Naive thymus-derived CD8-positive, alpha-beta T cell (primary cell): ENCODE measurements around the gene ZNF211. TPM values are rescaled to one million over a fixed set of nuclear protein-coding genes. Genes with fewer than 3 reads are reported as not detected.

Experiments used
- ATAC-seq, 2 donors: fragments of 150-1000 bp; cut with Tn5 transposase in 1 of 2; sonication (Bioruptor Pico), chemical (Tn5 transposase) in 1 of 2; 1 replicate in 1 of 2; 2 replicates in 1 of 2; pipeline ENCODE4 v1.10.0; 2021; ENCODE audit warnings: mild to moderate bottlenecking in 2 of 2, moderate library complexity in 2 of 2
- POLR2A ChIA-PET: fragments of 350-600 bp; sonication (Branson Sonifier 250); formaldehyde crosslinking; loops from one replicate; lab custom pipeline; 2021; ENCODE audit warnings: antibody characterized with exemption; lab: Charles Lee
- DNase-seq, 10 donors: peaks; one replicate each; pipeline versions ENCODE4 v3.0.0 to v3.0.0-alpha.2; 2020 to 2022
- H3K27ac Mint-ChIP-seq, 10 donors: one replicate each; pipeline ENCODE4 v1.8.0; 2020 to 2022; ENCODE audit warnings: mild to moderate bottlenecking in 10 of 10, mixed read lengths in 10 of 10, moderate library complexity in 4 of 10, inconsistent platforms in 1 of 10
- H3K27me3 Mint-ChIP-seq, 5 donors: one replicate each; pipeline ENCODE4 v1.8.0; 2021 to 2022; ENCODE audit warnings: mixed read lengths in 5 of 5
- H3K36me3 Mint-ChIP-seq, 3 donors: one replicate each; pipeline ENCODE4 v1.8.0; 2020 to 2022; ENCODE audit warnings: mixed read lengths in 3 of 3, mild to moderate bottlenecking in 2 of 3, inconsistent platforms in 1 of 3
- H3K4me1 Mint-ChIP-seq, 4 donors: one replicate each; pipeline ENCODE4 v1.8.0; 2021 to 2022; ENCODE audit warnings: mixed read lengths in 4 of 4
- H3K4me3 Mint-ChIP-seq, 10 donors: one replicate each; pipeline ENCODE4 v1.8.0; 2020 to 2022; ENCODE audit warnings: mild to moderate bottlenecking in 10 of 10, mixed read lengths in 10 of 10, moderate library complexity in 6 of 10, inconsistent platforms in 1 of 10
- H3K9me3 Mint-ChIP-seq, 9 donors: one replicate each; pipeline ENCODE4 v1.8.0; 2020 to 2022; ENCODE audit warnings: mixed read lengths in 9 of 9, mild to moderate bottlenecking in 3 of 9, inconsistent platforms in 1 of 9, moderate library complexity in 1 of 9
- polyA plus RNA-seq, 3 donors: library from polyadenylated mRNA; unstranded; fragments of 300-500 nt; fragmentation: Illumina TruSeq; gene quantifications; one replicate each; pipeline ENCODE4 v1.2.3, GENCODE V29; 2021
- total RNA-seq, 8 experiments: library from RNA in 2 of 8; stranded (reverse) in 2 of 8; gene quantifications; one replicate each; pipeline ENCODE4 v1.2.3 and lab custom pipeline; 2021 to 2026

ZNF211 gene
- total and polyA plus RNA-seq, 5 experiments from 2014 or later: 13.5 to 56.6 (median 18.5) TPM

GRCh38 chr19:57620673-57621348 is 12.2 kb upstream of the ZNF211 start:
- peaks cover 15 to 20% (median 17%) of the 10 kb centered on the region in 4 donors for H3K4me1 Mint-ChIP-seq
- H3K36me3 Mint-ChIP-seq: peaks cover 74 to 91% (median 77%) of the 10 kb centered on the region in 3 donors
- no peaks in the 10 kb centered on the region for H3K27me3 Mint-ChIP-seq
- H3K9me3 Mint-ChIP-seq: peaks cover 20 to 100% (median 60%) of the 10 kb centered on the region in 9 donors
- no peak overlapping the region for H3K27ac Mint-ChIP-seq
- ATAC-seq (no peak), DNase-seq (no peak)
- H3K4me3 Mint-ChIP-seq: no peak overlapping the region
- POLR2A ChIA-PET: no interaction called here

GRCh38 chr19:57623091-57623490 is 9.9 kb upstream of the ZNF211 start:
- Mint-ChIP-seq H3K4me3 (no peak overlapping the region), H3K4me1 (peaks cover under 1 to 4% (median 3%) of the 10 kb centered on the region in 4 donors), H3K27me3 (no peaks in the 10 kb centered on the region), H3K27ac (peak overlapping the region in 1 of 10 donors; percentile 33), H3K36me3 (peaks cover 56 to 75% (median 63%) of the 10 kb centered on the region in 3 donors), H3K9me3 (peaks cover 9 to 99% (median 46%) of the 10 kb centered on the region in 9 donors)
- ATAC-seq (no peak), DNase-seq (no peak)
- POLR2A ChIA-PET: no interaction called here

GRCh38 chr19:57633832-57634131 is 814 bp downstream of the ZNF211 start:
- ATAC-seq (no peak), DNase-seq (no peak)
- H3K4me3 Mint-ChIP-seq: peak overlapping the region; percentile 84 to 97 (median 94)
- POLR2A ChIA-PET: interaction anchor here (1.1 to 3.0 kb wide), 7 partner anchors 18 to 729 kb away, joined by 3 to 22 read pairs (median 12); partner anchors contain the start of genes ZNF134, ZNF154, ZNF497 and ZNF530
- H3K36me3 Mint-ChIP-seq: peaks cover 48 to 57% (median 54%) of the 10 kb centered on the region in 3 donors
- peak overlapping the region in 9 of 10 donors; percentile 69 to 96 (median 92) for H3K27ac Mint-ChIP-seq
- H3K4me1 Mint-ChIP-seq: peaks cover 14 to 29% (median 25%) of the 10 kb centered on the region in 4 donors
- no peaks in the 10 kb centered on the region for H3K27me3 Mint-ChIP-seq
- peaks cover 18 to 62% (median 38%) of the 10 kb centered on the region in 9 donors for H3K9me3 Mint-ChIP-seq

- POLR2A ChIA-PET: no interaction called here
- peaks cover 24 to 86% (median 58%) of the 10 kb centered on the region in 9 donors for H3K9me3 Mint-ChIP-seq
- DNase-seq (peak in 1 of 10 donors; percentile 17), ATAC-seq (no peak)
- H3K4me1 Mint-ChIP-seq: peaks cover 14 to 28% (median 24%) of the 10 kb centered on the region in 4 donors
- peaks cover 81 to 84% (median 81%) of the 10 kb centered on the region in 3 donors for H3K36me3 Mint-ChIP-seq
- H3K27ac Mint-ChIP-seq: no peak overlapping the region
- no peaks in the 10 kb centered on the region for H3K27me3 Mint-ChIP-seq
- no peak overlapping the region for H3K4me3 Mint-ChIP-seq
Measured at GRCh38 chr19:57637379-57637778, 4.4 kb downstream of the ZNF211 start.

GRCh38 chr19:57641715-57642234 is 8.8 kb downstream of the ZNF211 start:
- peaks cover 20 to 99% (median 56%) of the 10 kb centered on the region in 9 donors for H3K9me3 Mint-ChIP-seq
- POLR2A ChIA-PET: no interaction called here
- no peaks in the 10 kb centered on the region for H3K4me1 Mint-ChIP-seq
- peak overlapping the region in 1 of 10 donors; percentile 20 for H3K4me3 Mint-ChIP-seq
- H3K36me3 Mint-ChIP-seq: peaks cover 62 to 79% (median 64%) of the 10 kb centered on the region in 3 donors
- no peak overlapping the region for H3K27ac Mint-ChIP-seq
- no peaks in the 10 kb centered on the region for H3K27me3 Mint-ChIP-seq
- ATAC-seq: no peak
- DNase-seq: no peak

- H3K4me1 Mint-ChIP-seq: no peaks in the 10 kb centered on the region
- peaks cover 16 to 99% (median 53%) of the 10 kb centered on the region in 9 donors for H3K9me3 Mint-ChIP-seq
- H3K27me3 Mint-ChIP-seq: no peaks in the 10 kb centered on the region
- no peak for DNase-seq
- H3K4me3 Mint-ChIP-seq: no peak overlapping the region
- ATAC-seq: no peak
- H3K27ac Mint-ChIP-seq: no peak overlapping the region
- peaks cover 55 to 75% (median 63%) of the 10 kb centered on the region in 3 donors for H3K36me3 Mint-ChIP-seq
- POLR2A ChIA-PET: no interaction called here
Measured at GRCh38 chr19:57642396-57643046, 9.6 kb downstream of the ZNF211 start.

GRCh38 chr19:57643734-57644133 is 10.8 kb downstream of the ZNF211 start:
- no peak for ATAC-seq
- Mint-ChIP-seq H3K4me3 (no peak overlapping the region), H3K27me3 (no peaks in the 10 kb centered on the region), H3K27ac (no peak overlapping the region), H3K36me3 (peaks cover 43 to 68% (median 64%) of the 10 kb centered on the region in 3 donors), H3K9me3 (peaks cover 10 to 99% (median 57%) of the 10 kb centered on the region in 9 donors), H3K4me1 (no peaks in the 10 kb centered on the region)
- POLR2A ChIA-PET: no interaction called here
- DNase-seq: no peak

GRCh38 chr19:57648331-57649003 is 15.5 kb downstream of the ZNF211 start:
- Mint-ChIP-seq H3K27ac (no peak overlapping the region), H3K27me3 (peaks cover 4 to 21% (median 9%) of the 10 kb centered on the region in 5 donors), H3K9me3 (peaks cover 9 to 90% (median 57%) of the 10 kb centered on the region in 9 donors), H3K4me3 (no peak overlapping the region), H3K4me1 (peaks cover 0 to 8% (median 5%) of the 10 kb centered on the region in 4 donors), H3K36me3 (peaks cover 10 to 58% (median 47%) of the 10 kb centered on the region in 3 donors)
- POLR2A ChIA-PET: no interaction called here
- ATAC-seq (no peak), DNase-seq (no peak)

GRCh38 chr19:57651654-57651996 is 18.7 kb downstream of the ZNF211 start:
- Mint-ChIP-seq H3K27me3 (peaks cover 20 to 52% (median 35%) of the 10 kb centered on the region in 5 donors), H3K9me3 (peaks cover 29 to 91% (median 76%) of the 10 kb centered on the region in 9 donors), H3K36me3 (peaks cover 15 to 78% (median 55%) of the 10 kb centered on the region in 3 donors), H3K27ac (peak overlapping the region in 1 of 10 donors; percentile 63), H3K4me1 (peaks cover 0 to 8% (median 5%) of the 10 kb centered on the region in 4 donors), H3K4me3 (peak overlapping the region in 3 of 10 donors; percentile 33 to 69 (median 62))
- ATAC-seq (no peak), DNase-seq (no peak)
- POLR2A ChIA-PET: interaction anchor here (0.6 kb wide), 1 partner anchor 41 kb away, joined by 4 read pairs; no protein-coding TSS in a partner anchor

GRCh38 chr19:57653689-57654088 is 20.7 kb downstream of the ZNF211 start:
- peaks cover 27 to 54% (median 38%) of the 10 kb centered on the region in 5 donors for H3K27me3 Mint-ChIP-seq
- DNase-seq (no peak), ATAC-seq (no peak)
- H3K27ac Mint-ChIP-seq: no peak overlapping the region
- H3K9me3 Mint-ChIP-seq: peaks cover 35 to 85% (median 59%) of the 10 kb centered on the region in 9 donors
- H3K4me3 Mint-ChIP-seq: no peak overlapping the region
- peaks cover 15 to 72% (median 54%) of the 10 kb centered on the region in 3 donors for H3K36me3 Mint-ChIP-seq
- POLR2A ChIA-PET: no interaction called here
- peaks cover 0 to 8% (median 5%) of the 10 kb centered on the region in 4 donors for H3K4me1 Mint-ChIP-seq

GRCh38 chr19:57655443-57655842 is 22.5 kb downstream of the ZNF211 start:
- DNase-seq (no peak), ATAC-seq (no peak)
- POLR2A ChIA-PET: interaction anchor here (0.6 kb wide), 1 partner anchor 199 kb away, joined by 4 read pairs; the partner anchor contains the start of gene VN1R1
- H3K27me3 Mint-ChIP-seq: peaks cover 31 to 69% (median 45%) of the 10 kb centered on the region in 5 donors
- H3K4me3 Mint-ChIP-seq: no peak overlapping the region
- H3K36me3 Mint-ChIP-seq: peaks cover 12 to 67% (median 47%) of the 10 kb centered on the region in 3 donors
- no peak overlapping the region for H3K27ac Mint-ChIP-seq
- peaks cover 0 to 8% (median 5%) of the 10 kb centered on the region in 4 donors for H3K4me1 Mint-ChIP-seq
- H3K9me3 Mint-ChIP-seq: peaks cover 35 to 83% (median 55%) of the 10 kb centered on the region in 9 donors

- peaks cover 36 to 77% (median 52%) of the 10 kb centered on the region in 5 donors for H3K27me3 Mint-ChIP-seq
- POLR2A ChIA-PET: interaction anchor here (0.6 kb wide), 1 partner anchor 200 kb away, joined by 4 read pairs; the partner anchor contains the start of gene VN1R1
- H3K27ac Mint-ChIP-seq: no peak overlapping the region
- no peak for ATAC-seq
- no peak for DNase-seq
- H3K9me3 Mint-ChIP-seq: peaks cover 33 to 85% (median 52%) of the 10 kb centered on the region in 9 donors
- peaks cover 12 to 74% (median 48%) of the 10 kb centered on the region in 3 donors for H3K36me3 Mint-ChIP-seq
- H3K4me1 Mint-ChIP-seq: peaks cover 0 to 6% (median 4%) of the 10 kb centered on the region in 4 donors
- no peak overlapping the region for H3K4me3 Mint-ChIP-seq
Measured at GRCh38 chr19:57656346-57656745, 23.4 kb downstream of the ZNF211 start.
